IMR-90 (cell line): ENCODE results near the gene ATP1A3. TPM values are rescaled to one million over a fixed set of nuclear protein-coding genes. Genes with fewer than 3 reads are reported as not detected.
A peak's percentile ranks its signal among the peaks of the same experiment; 100 is the strongest.

Experiments used
- ATAC-seq: fragments of 200-7000 bp; cut with Tn5 transposase; 2 replicates; pipeline ENCODE4 v1.9.1; 2020; ENCODE audit warnings: low read depth, mild to moderate bottlenecking, moderate library complexity
- BruUV-seq: library from RNA; stranded (reverse); fragments of 400-500 nt; replicated peaks from 2 replicates; lab custom pipeline; 2021; lab: Mats Ljungman, UMichigan
- CTCF ChIA-PET: fragments of 300-600 bp; formaldehyde crosslinking; extraction: SDS; loops from one replicate; lab custom pipeline; 2021; ENCODE audit warnings: antibody characterized with exemption; lab: Yijun Ruan, JAX
- POLR2A ChIA-PET: fragments of 300-600 bp; sonication (Branson Sonifier 250); formaldehyde crosslinking; loops from one replicate; lab custom pipeline; 2022; ENCODE audit warnings: antibody characterized with exemption; ENCODE audit not compliant: unreplicated experiment; lab: Charles Lee
- DNase-seq: peaks from one replicate; pipeline ENCODE4 v3.0.0; 2013
- H2AFZ ChIP-seq: replicated peaks from 2 replicates; pipeline ENCODE3; 2013; ENCODE audit warnings: low read length, mild to moderate bottlenecking; ENCODE audit not compliant: poor library complexity
- H2AK5ac ChIP-seq: 2 replicates; pipeline ENCODE4 v1.6.1; 2013; ENCODE audit warnings: low read depth, low read length, inconsistent platforms
- H2AK9ac ChIP-seq: replicated peaks from 2 replicates; pipeline ENCODE3; 2013; ENCODE audit warnings: mild to moderate bottlenecking, low read depth, low read length, moderate library complexity; ENCODE audit not compliant: poor library complexity
- H2BK120ac ChIP-seq: 2 replicates; pipeline ENCODE4 v1.6.1; 2013; ENCODE audit warnings: low read depth, low read length, inconsistent platforms
- H2BK15ac ChIP-seq: 3 replicates; pipeline ENCODE4 v1.6.1; 2013; ENCODE audit warnings: low read depth, low read length, inconsistent platforms
- H2BK20ac ChIP-seq: 2 replicates; pipeline ENCODE4 v1.6.1; 2013; ENCODE audit warnings: low read depth, mild to moderate bottlenecking, inconsistent platforms, low read length, moderate library complexity
- H2BK5ac ChIP-seq: 2 replicates; pipeline ENCODE4 v1.6.1; 2013; ENCODE audit warnings: mild to moderate bottlenecking, low read depth, low read length, inconsistent platforms; ENCODE audit not compliant: poor library complexity, severe bottlenecking
- H3K14ac ChIP-seq: replicated peaks from 2 replicates; pipeline ENCODE4 v1.6.1; 2013; ENCODE audit warnings: low read depth, low read length, inconsistent platforms
- H3K18ac ChIP-seq: 2 replicates; pipeline ENCODE4 v1.6.1; 2013; ENCODE audit warnings: low read depth, low read length, control low read depth
- H3K23ac ChIP-seq: 2 replicates; pipeline ENCODE4 v1.6.1; 2013; ENCODE audit warnings: low read depth, low read length, inconsistent platforms
- H3K27ac ChIP-seq: 2 replicates; pipeline ENCODE4 v1.5.1; 2013; ENCODE audit warnings: mild to moderate bottlenecking, control low read depth, low read length; ENCODE audit not compliant: insufficient read depth
- H3K27me3 ChIP-seq: 2 replicates; pipeline ENCODE4 v1.6.1; 2013; ENCODE audit warnings: low read length; ENCODE audit not compliant: control insufficient read depth, insufficient read depth
- H3K36me3 ChIP-seq: 2 replicates; pipeline ENCODE4 v1.6.1; 2013; ENCODE audit warnings: low read length, mixed read lengths; ENCODE audit not compliant: control insufficient read depth, insufficient read depth
- H3K4ac ChIP-seq: 2 replicates; pipeline ENCODE4 v1.6.1; 2013; ENCODE audit warnings: low read depth, low read length, inconsistent platforms
- H3K4me1 ChIP-seq: 2 replicates; pipeline ENCODE4 v1.6.1; 2013; ENCODE audit warnings: low read length, mixed read lengths; ENCODE audit not compliant: control insufficient read depth, insufficient read depth
- H3K4me2 ChIP-seq: 2 replicates; pipeline ENCODE4 v1.6.1; 2013; ENCODE audit warnings: low read depth, mild to moderate bottlenecking, control low read depth, low read length, moderate library complexity
- H3K4me3 ChIP-seq: 2 replicates; pipeline ENCODE4 v1.5.1; 2013; ENCODE audit warnings: low read depth, mild to moderate bottlenecking, control low read depth, low read length, moderate library complexity; ENCODE audit not compliant: insufficient read depth
- H3K56ac ChIP-seq: 2 replicates; pipeline ENCODE4 v1.6.1; 2013; ENCODE audit warnings: low read length, inconsistent platforms; ENCODE audit not compliant: insufficient read depth; ENCODE audit errors: extremely low read depth
- H3K79me1 ChIP-seq, 2 experiments: 2 replicates each; pipeline ENCODE4 v1.6.1; 2013; ENCODE audit warnings: low read length in 2 of 2, inconsistent platforms in 1 of 2, low read depth in 1 of 2
- H3K9ac ChIP-seq: 2 replicates; pipeline ENCODE4 v1.6.1; 2013; ENCODE audit warnings: low read depth, low read length, control low read depth
- H3K9me1 ChIP-seq: 2 replicates; pipeline ENCODE4 v1.6.1; 2013; ENCODE audit warnings: low read length, inconsistent platforms; ENCODE audit not compliant: insufficient read depth
- H3K9me3 ChIP-seq: 2 replicates; pipeline ENCODE4 v1.6.1; 2013; ENCODE audit warnings: low read length; ENCODE audit not compliant: control insufficient read depth, insufficient read depth
- H4K20me1 ChIP-seq: 2 replicates; pipeline ENCODE4 v1.6.1; 2013; ENCODE audit warnings: low read length, inconsistent platforms; ENCODE audit not compliant: insufficient read depth
- H4K5ac ChIP-seq: 2 replicates; pipeline ENCODE4 v1.6.1; 2013; ENCODE audit warnings: mild to moderate bottlenecking, low read depth, low read length, control low read depth
- H4K8ac ChIP-seq, 2 experiments: 2 replicates each; pipeline ENCODE4 v1.6.1; 2013; ENCODE audit warnings: low read depth in 2 of 2, low read length in 2 of 2, control low read depth in 1 of 2, inconsistent platforms in 1 of 2
- H4K91ac ChIP-seq: 2 replicates; pipeline ENCODE4 v1.6.1; 2013; ENCODE audit warnings: low read depth, low read length, inconsistent platforms; ENCODE audit not compliant: insufficient read depth
- CTCF ChIP-seq: conservative IDR thresholded peaks from 2 replicates; pipeline ENCODE4 v1.5.1; 2012; ENCODE audit warnings: mild to moderate bottlenecking, low read depth, low read length, improper control_type of control experiment
- FOS ChIP-seq: fragments of 150-350 bp; IDR thresholded peaks from 2 replicates; pipeline ENCODE4 v1.6.1; 2016; ENCODE audit warnings: low read depth, low read length
- MAZ ChIP-seq: IDR thresholded peaks from 2 replicates; pipeline ENCODE4 v1.6.1; 2012; ENCODE audit warnings: low read depth, mild to moderate bottlenecking, low read length, improper control_type of control experiment, moderate library complexity, borderline replicate concordance
- MXI1 ChIP-seq: IDR thresholded peaks from 2 replicates; pipeline ENCODE4 v1.6.1; 2012; ENCODE audit warnings: low read depth, mild to moderate bottlenecking, low read length, moderate library complexity, borderline replicate concordance
- RAD21 ChIP-seq: IDR thresholded peaks from 2 replicates; pipeline ENCODE4 v1.6.1; 2012; ENCODE audit warnings: low read length, improper control_type of control experiment
- SMC3 ChIP-seq: fragments of 150-350 bp; IDR thresholded peaks from 2 replicates; pipeline ENCODE4 v1.6.1; 2016; ENCODE audit warnings: low read depth, mild to moderate bottlenecking, antibody characterized with exemption, low read length, moderate library complexity
- USF2 ChIP-seq: fragments of 150-350 bp; IDR thresholded peaks from 2 replicates; pipeline ENCODE4 v1.6.1; 2017; ENCODE audit warnings: mild to moderate bottlenecking, antibody characterized with exemption, low read length, low read depth
- WGBS, 2 experiments: methylation state at CpG; one replicate each; pipeline versions ENCODE4 v1.1.5 to v1.1.7; 2013; ENCODE audit warnings: missing lambda C conversion rate in 2 of 2; ENCODE audit not compliant: insufficient read length in 1 of 2; ENCODE audit errors: extremely low coverage in 2 of 2; 5-methylcytosine and 5-hydroxymethylcytosine counted together
- dilution Hi-C: fragments of 300-500 bp; cut with HindIII; formaldehyde crosslinking; loops from one replicate; pipeline ENCODE4 v1.14.3; 2018; ENCODE audit warnings: low sequenced_read_pairs; ENCODE audit not compliant: unreplicated experiment
- in situ Hi-C: fragments of 300-500 bp; cut with MboI; formaldehyde crosslinking; loops from 3 replicates; pipeline ENCODE4 v1.14.3; 2019; ENCODE audit warnings: low sequenced_read_pairs, inconsistent platforms, mixed read lengths
- intact Hi-C: fragments of 100-400 bp; cut with micrococcal nuclease; formaldehyde crosslinking; loops from 2 replicates; pipeline ENCODE4 v1.10.0; 2022
- polyA plus RNA-seq, 3 experiments: library from polyadenylated mRNA; depleted of rRNA; stranded (reverse); fragments of >200 nt; gene quantifications; 2 replicates each; pipeline ENCODE4 v1.2.3, GENCODE V29; 2012; ENCODE audit warnings: low replicate concordance in 1 of 3
- total RNA-seq: library from RNA; depleted of rRNA; stranded (reverse); fragments of >200 nt; gene quantifications from 2 replicates; pipeline ENCODE4 v1.2.3, GENCODE V29; 2012
- TF ChIP-seq, protein P1 (sequence below): fragments of 150-350 bp; IDR thresholded peaks from 2 replicates; pipeline ENCODE4 v1.6.1; 2016; ENCODE audit warnings: low read depth, mild to moderate bottlenecking, low read length, moderate library complexity, borderline replicate concordance

Gene ATP1A3
- total and polyA plus RNA-seq, 2 of the 4 experiments (the other 2 are of a cell fraction), result under 0.01 to 0.12 TPM

DNA sequence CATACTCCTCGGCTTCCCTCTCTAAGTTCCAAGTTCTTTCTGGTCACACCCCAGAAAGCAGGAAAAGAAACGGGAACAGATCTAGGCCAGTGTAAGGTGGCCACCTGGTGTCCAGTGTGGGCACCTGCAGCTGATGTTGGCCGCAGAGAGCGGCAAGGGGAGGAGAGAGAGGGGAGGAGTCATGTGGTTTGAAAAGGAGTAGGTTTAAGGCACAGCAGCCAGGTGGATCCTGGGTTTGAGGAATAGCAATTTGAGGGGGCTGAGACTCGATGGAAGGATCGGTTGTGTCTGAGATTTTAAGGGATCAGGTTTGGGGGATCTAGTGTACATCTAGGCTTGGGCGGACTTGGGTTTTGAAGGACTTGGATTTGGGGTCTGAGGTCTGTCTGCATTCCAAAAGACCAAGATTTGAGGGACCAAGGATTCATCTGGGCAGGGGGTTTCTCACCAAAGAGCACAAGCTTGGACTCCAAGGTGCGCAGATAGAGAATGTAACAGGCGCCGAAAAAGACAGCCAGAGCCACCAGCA is 36.1 kb downstream of the ATP1A3 start:
- H2BK5ac ChIP-seq, result no peak overlapping the region
- H4K20me1 ChIP-seq, result peaks cover 21% of the 10 kb centered on the region
- in situ Hi-C loops (no loop called here), intact Hi-C loops (loop anchor here (5.0 to 10.0 kb wide), 2 partner anchors 74 to 163 kb away; partner anchors contain the start of gene CEACAM3), dilution Hi-C loops (no loop called here)
- H3K4me1 ChIP-seq, result peaks cover 6% of the 10 kb centered on the region
- no peaks in the 10 kb centered on the region for H3K27me3 ChIP-seq
- WGBS, 2 experiments, result 0% methylated on average over 5 of the region's 10 CpGs; no CpG with 5 or more reads in 1 of the 2 experiments
- H3K23ac ChIP-seq, result 0 out of 2 replicates have a peak overlapping the region, but pooled peaks have one; percentile 46
- BruUV-seq, result no TSS peak
- H3K79me1 ChIP-seq, result peaks cover 7 to 26% of the 10 kb centered on the region in 2 experiments
- ChIA-PET POLR2A (no interaction called here), CTCF (interaction anchor here (2.0 kb wide), 1 partner anchor 11 kb away, joined by 5 read pairs; no protein-coding TSS in a partner anchor)
- H3K4me2 ChIP-seq, result peak overlapping the region; percentile 86
- peak overlapping the region; percentile 88 for H3K4me3 ChIP-seq
- H2AK5ac ChIP-seq, result peak overlapping the region; percentile 60; the same call in 1 of the 2 replicates
- peak overlapping the region; percentile 92 for H2AK9ac ChIP-seq
- H4K91ac ChIP-seq, result no peak overlapping the region; the same call in 1 of the 2 replicates
- H3K56ac ChIP-seq, result no peak overlapping the region
- no peak overlapping the region for H4K5ac ChIP-seq
- peak; percentile 83 for DNase-seq
- H3K36me3 ChIP-seq, result peaks cover 10% of the 10 kb centered on the region; the same call in 1 of the 2 replicates
- peak overlapping the region; percentile 72 for H3K14ac ChIP-seq
- ATAC-seq, result peak; percentile 63
- no peaks in the 10 kb centered on the region for H3K9me3 ChIP-seq
- no peak overlapping the region for H3K27ac ChIP-seq
- H2AFZ ChIP-seq, result peak overlapping the region; percentile 93
- no peak overlapping the region; the same call in 1 of the 2 replicates for H2BK20ac ChIP-seq
- H3K18ac ChIP-seq, result no peak overlapping the region
- TF ChIP-seq FOS (no peak), MAZ (peak; percentile 69), USF2 (peak; percentile 35; the same call in 1 of the 2 replicates), RAD21 (peak; percentile 66), CTCF (peak; percentile 78), SMC3 (peak; percentile 45), MXI1 (no peak)
- TF ChIP-seq, protein P1, sequence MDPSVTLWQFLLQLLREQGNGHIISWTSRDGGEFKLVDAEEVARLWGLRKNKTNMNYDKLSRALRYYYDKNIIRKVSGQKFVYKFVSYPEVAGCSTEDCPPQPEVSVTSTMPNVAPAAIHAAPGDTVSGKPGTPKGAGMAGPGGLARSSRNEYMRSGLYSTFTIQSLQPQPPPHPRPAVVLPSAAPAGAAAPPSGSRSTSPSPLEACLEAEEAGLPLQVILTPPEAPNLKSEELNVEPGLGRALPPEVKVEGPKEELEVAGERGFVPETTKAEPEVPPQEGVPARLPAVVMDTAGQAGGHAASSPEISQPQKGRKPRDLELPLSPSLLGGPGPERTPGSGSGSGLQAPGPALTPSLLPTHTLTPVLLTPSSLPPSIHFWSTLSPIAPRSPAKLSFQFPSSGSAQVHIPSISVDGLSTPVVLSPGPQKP, result no peak
- H4K8ac ChIP-seq, result peak overlapping the region in 1 of 2 experiments; percentile 39; a peak in 1 of 4 replicates
- H3K9me1 ChIP-seq, result peaks cover 7% of the 10 kb centered on the region; the same call in 1 of the 2 replicates
- H2BK120ac ChIP-seq, result no peak overlapping the region
- H2BK15ac ChIP-seq, result no peak overlapping the region
- peak overlapping the region; percentile 64; the same call in 1 of the 2 replicates for H3K4ac ChIP-seq
- H3K9ac ChIP-seq, result peak overlapping the region; percentile 10; the same call in 1 of the 2 replicates
